GM18858 (cell line): ENCODE measurements around the gene GPSM3.
"Not testable (repeated sequence)": the region's sequence is repeated elsewhere in the genome, so short reads cannot be mapped to it uniquely, and the experiment has no call there.

Experiments used
- ATAC-seq: cut with Tn5 transposase; IDR thresholded peaks from one replicate; pipeline ENCODE4 v1.9.1; 2021; ENCODE audit not compliant: unreplicated experiment

Gene GPSM3

DNA sequence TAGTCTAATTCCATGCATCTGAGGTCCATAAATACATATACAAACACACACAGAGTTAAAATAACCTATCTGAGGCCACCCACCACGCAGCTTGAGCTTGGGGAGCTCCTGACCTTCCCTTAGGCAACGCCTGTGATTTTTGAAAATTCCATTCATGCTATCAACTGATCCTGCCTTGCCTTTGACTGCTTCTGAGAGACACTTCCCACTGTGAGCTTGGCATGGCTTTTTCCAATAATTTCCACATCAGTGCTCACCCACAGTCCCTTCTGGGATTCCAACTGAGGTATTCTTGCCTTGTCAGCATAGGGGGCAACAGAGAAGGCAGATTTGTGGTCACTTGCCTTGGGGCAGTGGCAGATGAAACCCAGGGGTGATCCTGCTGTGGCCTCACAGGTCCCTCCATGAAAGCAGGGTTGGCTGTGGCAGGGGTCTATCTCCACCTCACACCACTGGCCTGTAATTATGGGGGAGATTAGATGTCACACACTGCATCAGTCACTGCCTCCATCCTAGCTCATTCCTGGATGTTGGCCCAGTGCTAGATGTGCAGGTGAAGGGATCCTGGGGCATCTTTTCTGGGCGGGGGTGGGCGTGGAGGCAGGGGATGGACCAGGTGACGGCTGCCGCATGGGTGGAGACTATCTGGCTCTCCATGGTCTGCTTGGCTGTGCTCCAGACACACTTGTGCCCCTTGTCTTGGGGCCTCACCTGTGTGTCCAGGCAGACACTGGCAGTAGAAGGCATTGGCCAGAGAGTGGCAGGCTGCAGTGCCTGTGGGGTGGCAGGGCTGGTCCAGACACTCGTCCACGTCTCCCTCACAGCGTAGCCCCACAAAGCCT lies 11.2 kb upstream of the GPSM3 start:
- ATAC-seq: no peak

DNA sequence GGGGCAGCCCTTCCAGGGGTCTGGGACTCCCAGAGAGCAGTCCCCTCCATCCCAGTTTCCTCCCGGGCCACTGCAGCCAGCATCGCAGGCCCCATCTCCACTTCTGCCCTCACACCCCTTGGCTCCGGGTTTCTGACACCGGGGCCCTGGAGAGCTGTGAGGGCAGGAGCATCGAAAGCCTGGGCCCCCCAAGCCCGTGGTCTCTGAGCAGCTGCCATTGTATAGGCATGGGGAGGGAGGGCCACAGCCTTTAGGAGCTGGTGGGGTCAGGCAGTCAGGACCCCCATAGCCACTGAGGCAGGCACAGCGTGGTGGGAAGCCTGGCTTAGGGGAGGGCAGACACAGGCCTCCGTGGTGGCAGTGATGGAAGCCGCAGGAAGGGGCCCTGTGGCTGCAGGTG lies 9.7 kb upstream of the GPSM3 start:
- no peak for ATAC-seq

DNA sequence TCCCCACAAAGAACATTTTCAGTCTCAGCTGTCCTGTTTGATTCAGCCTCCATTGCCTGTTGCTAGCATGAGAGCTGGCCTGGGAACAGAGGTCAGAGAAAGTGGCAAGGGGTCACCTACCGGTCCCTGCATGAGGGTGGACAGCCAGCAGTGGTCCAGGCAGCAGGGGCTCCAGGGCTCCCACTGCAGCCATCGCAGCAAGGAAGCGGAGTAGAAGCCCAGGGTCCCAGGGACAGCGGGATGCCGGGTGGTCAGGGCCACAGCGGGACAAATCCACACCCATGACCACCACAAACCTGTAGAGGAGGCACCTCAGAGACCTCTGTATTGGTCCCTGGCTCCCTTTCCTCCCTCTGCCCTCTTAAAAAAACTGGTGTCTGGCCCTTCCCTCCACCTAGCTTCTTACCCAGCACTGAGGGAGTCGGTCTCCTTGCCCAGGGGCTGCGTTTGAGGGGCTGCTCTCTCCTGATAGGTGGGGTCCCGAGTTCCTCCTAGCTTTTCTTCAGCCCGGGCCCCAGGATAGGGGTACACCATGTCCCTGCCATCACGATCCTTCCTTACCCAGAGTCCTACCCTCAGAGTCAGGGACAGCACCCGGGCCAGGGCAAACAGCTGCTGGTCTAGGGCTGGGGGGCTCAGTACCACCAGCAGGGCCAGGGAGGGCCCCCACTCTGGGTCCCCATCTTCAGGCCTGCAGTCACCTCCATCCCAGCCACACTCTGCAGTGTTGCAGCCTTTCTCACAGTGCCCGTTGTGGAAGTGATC lies 8.4 kb upstream of the GPSM3 start:
- ATAC-seq: no peak

DNA sequence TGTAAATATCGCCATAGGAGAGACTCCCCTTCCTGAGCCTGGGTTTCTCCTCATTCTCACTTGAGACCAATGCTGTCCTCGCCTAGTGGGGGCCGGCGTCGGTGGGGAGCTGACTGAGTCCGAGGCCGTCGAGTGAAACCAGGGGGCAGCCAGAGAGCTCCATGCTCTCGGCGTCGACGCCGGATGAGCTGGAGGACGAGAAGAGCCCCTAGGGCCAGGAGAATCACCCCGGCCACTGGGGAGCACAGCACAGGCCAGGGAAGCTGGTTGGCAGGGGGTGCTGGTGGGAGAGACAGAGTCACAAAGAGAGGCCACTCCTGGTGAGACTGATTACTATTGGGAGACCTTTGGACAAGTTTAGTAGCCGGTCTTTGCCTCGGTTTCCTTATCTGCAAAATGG lies 6.4 kb upstream of the GPSM3 start:
- ATAC-seq: no peak

DNA sequence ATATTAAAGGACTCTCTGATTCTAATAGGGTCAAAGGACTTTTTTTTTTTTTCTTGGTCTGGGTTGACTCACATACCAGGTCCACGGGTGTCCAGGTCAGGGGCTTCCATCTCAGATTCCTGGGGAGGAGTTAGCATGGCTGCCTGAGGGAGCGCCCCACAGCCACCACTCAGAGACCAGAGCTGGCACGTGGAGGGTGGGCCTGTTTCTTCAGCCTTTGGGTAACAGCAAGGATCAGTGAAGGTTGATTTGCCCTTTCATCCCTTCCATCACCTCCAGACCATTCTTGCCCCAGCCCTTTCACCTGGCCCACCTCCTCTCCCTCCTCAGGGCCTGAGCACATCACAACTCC lies 5.9 kb upstream of the GPSM3 start:
- no peak for ATAC-seq

DNA sequence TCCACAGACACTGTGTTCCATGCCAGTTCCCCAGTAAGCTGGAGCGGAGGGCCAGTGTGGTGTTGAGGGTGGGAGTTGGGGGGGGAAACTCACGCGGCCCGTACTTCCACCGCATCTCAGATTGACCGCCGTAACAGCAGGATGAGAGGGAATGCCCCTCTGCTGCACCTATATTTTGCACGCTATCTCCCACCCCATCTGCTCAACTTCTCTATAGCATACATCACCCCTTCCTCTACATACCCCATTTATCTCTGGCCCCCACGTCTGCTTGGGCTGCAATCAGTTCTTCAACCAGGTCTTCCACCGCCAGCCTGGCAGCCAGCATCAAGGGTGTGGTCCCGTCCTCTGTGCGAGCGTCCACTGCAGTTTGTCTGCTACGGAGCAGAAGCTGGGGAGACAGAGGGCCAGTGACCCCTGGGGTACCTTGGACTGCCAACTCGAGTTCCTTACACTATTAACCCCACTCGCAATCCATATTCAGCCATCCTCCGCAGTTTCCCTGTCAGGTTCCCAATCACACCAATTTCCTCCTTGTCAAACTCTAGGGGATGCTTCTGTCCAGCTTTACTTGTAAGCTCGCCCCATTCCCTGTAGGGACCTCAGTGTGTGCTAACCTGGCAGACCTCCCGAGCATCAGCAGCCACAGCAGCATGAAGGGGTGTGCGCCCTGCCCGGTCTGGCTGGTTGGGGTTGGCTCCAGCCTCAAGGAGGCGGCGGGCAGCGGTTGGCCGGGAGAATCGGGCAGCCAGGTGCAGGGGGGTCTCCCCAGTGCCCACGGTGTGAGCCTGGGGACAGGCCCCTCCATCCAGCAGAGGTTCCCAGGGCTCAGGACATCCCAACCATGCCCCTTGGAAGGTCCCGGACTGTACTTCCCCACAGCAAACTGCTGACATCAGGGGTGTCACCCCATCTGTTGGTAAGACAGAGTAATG lies 4.5 kb upstream of the GPSM3 start:
- ATAC-seq: no peak

DNA sequence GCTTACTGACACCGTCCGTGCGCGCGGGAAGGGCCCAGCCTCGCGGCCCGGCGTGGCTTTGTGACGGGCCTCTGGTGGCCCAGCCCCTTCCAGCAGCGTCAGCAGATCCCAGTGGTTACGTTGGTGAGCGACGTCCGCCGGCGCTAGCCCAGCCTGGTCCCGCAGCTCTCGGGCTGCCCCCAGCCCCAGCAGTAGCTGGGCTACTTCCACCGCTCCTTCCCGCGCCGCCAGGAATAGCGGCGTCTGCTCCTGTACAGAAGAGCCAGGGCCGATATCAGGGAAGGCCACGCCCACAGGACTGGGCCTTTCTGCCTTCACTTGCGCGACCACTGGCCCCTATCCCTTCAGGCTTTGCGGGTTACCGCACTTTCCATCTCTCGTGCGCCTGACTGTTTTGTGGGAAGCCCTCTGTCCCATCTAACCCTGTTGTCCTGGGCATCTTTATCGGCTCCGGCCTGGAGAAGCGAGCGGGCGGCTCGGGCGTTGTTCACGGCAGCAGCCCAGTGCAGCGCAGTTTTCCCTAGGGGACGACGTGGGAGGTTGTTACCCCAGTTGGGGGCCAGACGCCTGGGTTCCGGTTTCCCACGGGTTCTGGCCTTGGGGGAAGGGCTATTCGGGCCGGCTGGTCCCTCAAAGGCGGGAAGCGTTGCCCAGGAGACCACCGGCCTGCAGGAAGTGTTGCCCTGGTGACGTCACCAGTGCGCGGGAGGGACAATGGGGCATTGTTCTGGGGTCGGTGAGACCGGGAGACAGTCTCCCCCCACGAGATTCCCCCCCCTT lies 3.6 kb upstream of the GPSM3 start:
- ATAC-seq: peak; percentile 71

DNA sequence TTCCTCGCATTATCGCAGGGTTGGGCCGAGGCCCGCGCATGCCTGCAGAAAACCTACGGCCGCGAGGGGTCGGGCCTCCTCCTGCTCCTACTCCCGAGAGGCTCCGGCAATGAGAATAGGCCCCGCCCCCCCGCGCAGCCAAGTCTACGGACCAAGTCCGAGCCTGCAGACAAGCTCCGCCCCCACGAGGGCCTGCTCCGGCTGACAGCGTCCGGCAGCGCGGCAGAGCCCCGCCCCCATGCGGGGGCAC lies 3.1 kb upstream of the GPSM3 start:
- ATAC-seq: peak; percentile 59

DNA sequence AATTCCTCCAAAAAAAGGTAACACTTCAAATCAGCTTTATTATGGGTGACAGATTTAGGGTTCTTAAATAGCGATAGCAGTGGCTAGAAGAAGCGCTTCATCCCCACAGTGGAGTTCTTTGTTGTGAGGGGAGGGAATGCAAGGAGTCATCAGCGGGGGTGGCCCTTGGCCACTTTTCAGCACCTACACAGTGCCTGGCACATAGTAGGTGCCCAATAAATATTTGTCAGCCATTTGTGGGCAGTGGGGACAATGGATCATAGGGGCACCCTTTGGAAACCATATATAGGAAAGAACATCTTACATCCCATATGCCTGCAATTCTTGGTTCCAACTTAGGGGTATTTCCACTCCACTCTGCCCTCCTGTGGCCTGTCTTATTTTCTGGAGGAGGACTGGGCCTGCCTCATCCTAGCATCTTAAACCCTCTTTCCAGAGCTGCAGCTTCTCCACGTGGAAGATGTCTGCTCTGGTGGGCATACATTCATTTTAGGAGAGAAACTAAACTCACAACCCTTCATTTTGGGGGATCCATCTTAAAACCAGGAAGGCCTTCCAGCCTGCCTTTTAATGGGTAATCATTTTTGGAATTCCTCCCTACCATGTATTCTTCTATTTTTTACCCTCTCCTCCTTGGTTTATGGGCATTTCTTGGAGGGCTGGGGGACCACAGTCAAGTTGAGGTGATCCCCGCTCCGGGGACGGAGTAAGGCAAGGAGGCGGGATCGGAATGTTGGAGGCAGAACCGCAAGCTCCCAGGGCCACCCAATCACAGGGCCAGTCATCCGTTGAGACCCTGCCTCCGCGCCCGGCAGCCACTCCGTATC lies 2.6 kb upstream of the GPSM3 start:
- no peak for ATAC-seq

DNA sequence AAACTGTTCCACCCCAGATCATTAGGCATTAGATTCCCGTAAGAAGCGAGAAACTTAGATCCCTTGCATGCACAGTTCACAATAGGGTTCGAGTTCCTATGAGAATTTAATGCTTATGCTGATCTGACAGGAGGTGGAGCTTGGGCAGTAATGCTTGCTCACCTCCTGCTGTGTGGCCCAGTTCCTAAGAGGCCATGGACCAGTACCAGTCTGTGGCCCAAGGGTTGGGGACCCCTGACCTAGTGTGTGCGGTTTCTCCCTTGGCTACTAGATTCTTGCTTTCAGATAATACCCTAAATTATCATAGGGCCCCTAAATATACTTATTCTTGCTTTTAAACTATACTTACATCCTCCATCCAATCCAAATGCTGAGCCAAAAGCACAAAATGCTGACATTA lies 1.9 kb upstream of the GPSM3 start:
- ATAC-seq: no peak

DNA sequence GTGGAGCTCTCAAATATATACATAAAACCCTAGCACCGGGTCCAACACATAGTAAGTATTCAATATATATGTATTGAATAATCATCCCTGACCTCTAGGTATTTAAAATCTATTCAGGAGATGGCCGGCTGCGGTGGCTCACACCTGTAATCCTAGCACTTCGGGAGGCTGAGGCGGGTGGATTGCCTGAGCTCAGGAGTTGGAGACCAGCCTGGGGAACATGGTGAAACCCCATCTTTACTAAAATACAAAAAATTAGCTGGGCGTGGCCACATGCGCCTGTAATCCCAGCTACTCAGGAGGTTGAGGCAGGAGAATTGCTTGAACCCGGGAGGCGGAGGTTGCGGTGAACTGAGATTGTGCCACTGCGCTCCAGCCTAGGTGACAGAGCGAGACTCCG lies 653 bp upstream of the GPSM3 start:
- ATAC-seq: not testable (repeated sequence)

DNA sequence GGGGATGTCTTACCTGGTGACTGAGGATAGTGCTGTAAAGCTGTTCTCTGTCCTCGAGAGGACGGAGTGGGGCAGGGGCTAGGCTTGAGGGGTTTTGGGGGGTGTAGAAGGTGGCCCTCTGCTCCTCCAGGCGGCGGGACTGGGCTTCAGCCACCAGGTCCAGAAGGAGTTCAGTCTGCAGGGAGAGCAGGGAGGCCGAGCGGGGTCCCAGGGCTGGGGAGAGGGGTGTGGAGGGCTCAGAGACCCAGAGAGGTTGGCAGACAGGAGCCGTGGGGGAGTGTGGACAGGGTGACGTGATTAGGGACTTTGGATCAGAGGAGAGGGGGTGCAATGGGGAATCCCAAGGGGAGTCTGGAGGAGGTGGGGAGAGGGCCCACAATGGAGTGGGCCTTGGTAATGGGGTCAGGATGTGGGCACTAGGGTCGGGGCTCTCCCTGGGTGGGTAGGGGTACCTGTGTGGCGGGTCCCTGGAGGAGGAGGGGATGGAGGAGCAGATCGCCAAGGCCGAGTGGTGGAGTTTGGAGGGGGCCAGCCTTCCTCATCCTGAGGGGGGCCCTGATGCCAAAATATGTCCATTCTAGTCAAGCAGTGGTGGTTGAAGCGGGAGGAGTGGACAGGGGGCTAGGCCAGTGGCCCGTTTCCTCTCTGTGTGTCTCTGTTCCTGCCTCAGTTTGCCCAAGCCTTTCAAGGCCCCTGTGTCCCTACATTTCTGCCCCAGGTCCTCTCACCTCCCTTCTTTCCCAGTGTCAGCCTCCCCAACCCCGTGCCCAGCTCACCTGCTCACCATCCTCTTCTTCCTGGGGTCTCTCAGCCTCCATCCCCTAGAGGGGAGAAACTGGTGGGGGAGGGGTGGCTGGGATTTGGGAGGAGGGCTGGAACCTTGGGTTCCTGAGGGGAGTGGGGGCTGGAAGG lies 491 bp downstream of the GPSM3 start:
- ATAC-seq: no peak

DNA sequence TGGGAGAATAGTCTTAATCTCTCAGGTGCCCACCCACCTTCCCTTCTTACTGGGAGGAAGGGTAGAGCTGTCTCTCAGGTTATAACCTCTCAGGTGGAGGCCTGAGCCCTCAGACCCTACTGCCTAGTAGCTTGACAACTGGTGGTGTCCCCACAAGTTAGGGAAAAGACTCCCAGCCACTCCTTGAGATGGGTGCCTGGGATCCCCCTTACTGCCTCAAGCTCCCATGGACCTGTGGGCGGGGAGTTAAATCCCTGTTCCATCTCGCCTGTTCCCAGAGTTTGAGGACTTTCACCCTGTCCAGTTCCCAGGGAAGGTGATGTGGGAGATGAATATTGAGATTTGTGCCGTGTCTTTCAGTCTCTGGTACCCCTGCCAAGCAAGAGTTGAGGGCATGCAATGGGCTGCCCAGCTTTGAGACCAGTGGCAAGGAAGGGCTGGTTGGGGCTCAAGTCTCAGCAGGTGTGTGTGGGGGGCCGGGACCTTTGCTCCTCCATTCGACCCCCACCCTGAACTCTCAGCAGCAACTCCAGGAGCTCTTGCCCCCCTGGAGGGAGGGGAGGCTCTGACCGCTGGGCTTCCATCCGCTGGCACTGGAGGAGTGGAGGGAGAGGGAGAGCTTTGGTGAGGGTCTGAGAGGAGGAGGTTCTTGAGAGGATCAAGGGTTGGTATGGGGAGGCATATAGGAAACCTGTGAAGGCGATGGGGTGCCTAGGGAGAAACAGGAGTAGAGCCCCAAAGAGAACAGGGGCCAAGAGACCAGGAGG lies 1.3 kb downstream of the GPSM3 start:
- ATAC-seq: no peak

DNA sequence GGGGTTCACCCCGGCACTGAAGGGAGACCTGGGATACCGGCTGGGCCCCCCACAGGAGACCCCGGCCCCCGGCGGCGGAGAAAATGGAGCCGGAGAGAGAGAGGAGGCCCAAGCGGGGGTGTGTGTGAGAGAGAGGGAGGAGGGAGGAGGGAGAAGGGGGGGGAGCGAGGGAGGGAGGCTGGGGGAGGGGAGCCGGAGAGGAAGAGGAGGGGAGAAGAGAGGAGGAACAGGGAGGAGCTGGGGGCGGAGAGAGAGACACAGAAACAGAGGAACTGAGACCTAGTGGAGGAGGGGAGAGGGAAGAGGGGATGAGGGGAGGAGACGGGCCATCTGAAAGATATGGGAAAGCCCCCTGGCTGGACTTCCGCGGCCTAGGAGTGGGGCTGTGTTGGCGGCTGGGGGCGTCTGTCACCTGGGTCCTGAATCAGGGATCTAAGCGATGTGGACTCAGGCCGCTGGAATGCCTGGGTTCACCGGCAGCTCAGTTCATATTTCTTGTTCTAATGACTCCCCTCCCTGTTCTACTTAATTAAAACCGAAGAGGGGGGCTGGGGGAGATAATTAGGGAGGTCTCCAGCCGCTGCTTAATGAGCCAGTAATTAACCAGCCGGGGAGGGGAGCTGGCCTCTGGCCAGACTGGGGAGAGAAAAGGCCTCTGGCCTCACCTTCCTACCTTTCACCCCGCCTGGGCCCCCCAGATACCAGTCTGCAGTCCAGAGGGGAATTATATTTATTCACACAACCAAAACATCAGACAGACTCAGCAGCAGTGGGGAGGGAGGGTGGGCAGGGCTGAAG lies 2.2 kb downstream of the GPSM3 start, which contains the start of gene PBX2:
TSS of gene PBX2 (minus strand) at position 149 of the 798 bp plus-strand sequence. CDS start 287 bp downstream, outside the sequence.
- no peak for ATAC-seq

DNA sequence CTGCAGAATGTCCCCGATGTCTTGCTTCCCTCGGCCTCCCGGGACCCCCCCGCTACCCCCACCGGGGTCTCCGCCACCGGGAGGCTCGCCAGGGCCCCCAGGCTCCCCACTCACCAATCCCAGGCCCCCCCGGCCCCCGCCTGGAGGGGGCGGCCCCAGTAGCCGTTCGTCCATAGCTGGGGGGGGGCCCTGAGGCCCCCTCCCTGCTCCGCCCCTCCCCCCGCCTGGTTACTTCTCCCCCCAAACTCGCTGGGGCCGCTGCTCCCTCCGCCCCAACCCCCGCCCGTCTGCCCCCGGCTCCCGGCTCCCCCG lies 2.7 kb downstream of the GPSM3 start:
- ATAC-seq: no peak

DNA sequence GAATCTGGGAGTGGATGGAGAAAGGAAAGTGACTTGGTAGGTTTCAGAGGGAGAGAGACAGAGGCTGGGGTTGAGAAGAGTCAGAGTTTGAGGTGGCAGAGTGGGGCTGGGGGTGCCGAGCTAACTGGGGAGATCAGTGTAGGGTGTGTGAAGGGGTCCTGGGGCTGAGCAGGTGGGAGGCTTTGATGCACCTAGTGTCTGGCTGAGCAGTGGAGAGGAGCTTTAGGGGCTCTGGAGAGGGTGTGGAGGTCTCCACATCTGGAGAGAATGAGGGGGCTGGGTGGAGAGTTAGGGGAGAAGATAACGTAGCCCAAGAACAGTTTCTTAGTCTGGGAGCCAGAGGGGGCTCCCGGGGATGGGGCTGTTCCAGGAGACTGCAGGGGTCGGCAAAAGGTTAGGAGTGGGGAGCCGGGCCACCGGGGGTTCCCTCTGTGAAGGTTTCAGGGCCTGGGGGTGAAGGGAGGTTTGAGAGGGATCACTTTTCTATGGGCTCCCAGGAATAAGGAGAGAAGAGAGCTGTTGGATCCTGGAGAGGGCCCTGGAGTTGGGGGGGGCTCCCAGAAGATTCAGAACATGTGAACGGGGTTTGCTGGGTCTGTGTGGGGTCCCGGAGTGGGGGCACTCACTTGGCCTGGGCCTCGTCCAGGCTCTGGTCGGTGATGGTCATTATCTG lies 3.2 kb downstream of the GPSM3 start:
- no peak for ATAC-seq
